H1 (cell line): ENCODE data around the gene PDE6D. TPM values are rescaled to one million over a fixed set of nuclear protein-coding genes. Genes with fewer than 3 reads are reported as not detected.

Source experiments
- CTCF ChIA-PET: fragments of 300-600 bp; sonication (Branson Sonifier 250); formaldehyde crosslinking; loops from one replicate; lab custom pipeline; 2021; ENCODE audit not compliant: partially characterized antibody; lab: Charles Lee
- POLR2A ChIA-PET: fragments of 300-600 bp; sonication (Branson Sonifier 250); formaldehyde crosslinking; loops from one replicate; lab custom pipeline; 2021; ENCODE audit warnings: inconsistent platforms; ENCODE audit not compliant: partially characterized antibody; lab: Charles Lee
- DNase-seq, 2 experiments: peaks; one replicate each; pipeline versions ENCODE4 v3.0.0 to v3.0.0-alpha.2; 2010 to 2022; ENCODE audit warnings: low spot score in 2 of 2, low read depth in 1 of 2, mixed read lengths in 1 of 2
- FAIRE-seq: peaks from 2 replicates; lab custom pipeline; 2011; peaks lifted over from hg19 to GRCh38; lab: Jason Lieb, UNC
- H2AFZ ChIP-seq: 2 replicates; pipeline ENCODE4 v1.8.1; 2012; ENCODE audit warnings: low read length, inconsistent platforms
- H2AK5ac ChIP-seq: 2 replicates; pipeline ENCODE4 v1.6.1; 2013; ENCODE audit warnings: low read depth, low read length
- H2BK120ac ChIP-seq: replicated peaks from 2 replicates; pipeline ENCODE3; 2013; ENCODE audit warnings: low read depth, low read length, inconsistent platforms
- H2BK12ac ChIP-seq: 2 replicates; pipeline ENCODE4 v1.6.1; 2013; ENCODE audit warnings: low read depth, low read length
- H2BK15ac ChIP-seq: 2 replicates; pipeline ENCODE4 v1.6.1; 2013; ENCODE audit warnings: low read length
- H2BK20ac ChIP-seq: 2 replicates; pipeline ENCODE4 v1.6.1; 2013; ENCODE audit warnings: low read length
- H2BK5ac ChIP-seq: 2 replicates; pipeline ENCODE4 v1.6.1; 2013; ENCODE audit warnings: low read depth, low read length
- H3K14ac ChIP-seq: 2 replicates; pipeline ENCODE4 v1.6.1; 2013; ENCODE audit warnings: inconsistent platforms; ENCODE audit not compliant: insufficient read length
- H3K18ac ChIP-seq: 2 replicates; pipeline ENCODE4 v1.6.1; 2013; ENCODE audit warnings: low read length; ENCODE audit errors: extremely low read depth
- H3K23ac ChIP-seq: 2 replicates; pipeline ENCODE4 v1.6.1; 2013; ENCODE audit warnings: inconsistent platforms; ENCODE audit not compliant: insufficient read length
- H3K23me2 ChIP-seq: 2 replicates; pipeline ENCODE4 v1.6.1; 2013; ENCODE audit warnings: low read depth, low read length
- H3K27ac ChIP-seq: 2 replicates; pipeline ENCODE4 v1.6.1; 2011; ENCODE audit warnings: low read depth, low read length, inconsistent platforms
- H3K27me3 ChIP-seq, 4 experiments: replicated peaks in 1 of 4; 1 replicate in 1 of 4; 2 replicates in 3 of 4; pipeline versions ENCODE4 v1.6.1 to v1.8.1; 2011 to 2013; ENCODE audit warnings: low read length in 3 of 4, mild to moderate bottlenecking in 3 of 4, inconsistent platforms in 2 of 4, mixed read lengths in 2 of 4, moderate library complexity in 1 of 4; ENCODE audit not compliant: control insufficient read depth in 3 of 4, insufficient read depth in 3 of 4; ENCODE audit errors: extremely low read depth in 1 of 4
- H3K36me3 ChIP-seq, 4 experiments: 2 replicates each; pipeline versions ENCODE4 v1.6.1 to v1.8.1; 2011 to 2013; ENCODE audit warnings: mild to moderate bottlenecking in 4 of 4, low read length in 3 of 4, moderate library complexity in 2 of 4, control low read depth in 1 of 4, inconsistent platforms in 1 of 4; ENCODE audit not compliant: insufficient read depth in 4 of 4, control insufficient read depth in 2 of 4
- H3K4ac ChIP-seq: replicated peaks from 2 replicates; pipeline ENCODE3; 2013; ENCODE audit warnings: low read length, low read depth, mixed read lengths, inconsistent platforms; ENCODE audit not compliant: insufficient read length
- H3K4me1 ChIP-seq, 4 experiments: replicated peaks in 1 of 4; 1 replicate in 1 of 4; 2 replicates in 3 of 4; pipeline versions ENCODE4 v1.6.1 to v1.8.1; 2011 to 2013; ENCODE audit warnings: low read length in 3 of 4, inconsistent platforms in 2 of 4, mixed read lengths in 1 of 4; ENCODE audit not compliant: insufficient read depth in 4 of 4, control insufficient read depth in 3 of 4
- H3K4me2 ChIP-seq, 2 experiments: 2 replicates each; pipeline versions ENCODE4 v1.6.1 to v1.8.1; 2011 to 2013; ENCODE audit warnings: low read depth in 2 of 2, low read length in 2 of 2, control low read depth in 1 of 2, inconsistent platforms in 1 of 2, mild to moderate bottlenecking in 1 of 2; ENCODE audit not compliant: insufficient read depth in 1 of 2
- H3K4me3 ChIP-seq, 4 experiments: fragments of 200-600, 300-600 bp in 1 of 4; sonication (generic), shearing (Covaris generic), sonication (Bioruptor Twin) in 1 of 4; 2 replicates each; pipeline versions ENCODE4 v1.5.1 to v1.8.1; 2011 to 2016; ENCODE audit warnings: low read length in 4 of 4, low read depth in 3 of 4, control low read depth in 2 of 4, inconsistent platforms in 2 of 4, mild to moderate bottlenecking in 2 of 4, mixed read lengths in 1 of 4, moderate library complexity in 1 of 4; ENCODE audit not compliant: insufficient read depth in 2 of 4; ENCODE audit errors: extremely low read depth in 1 of 4
- H3K56ac ChIP-seq: replicated peaks from 2 replicates; pipeline ENCODE3; 2013; ENCODE audit warnings: low read depth, mild to moderate bottlenecking, mixed read lengths, low read length, inconsistent platforms; ENCODE audit not compliant: insufficient read length
- H3K79me1 ChIP-seq: 2 replicates; pipeline ENCODE4 v1.6.1; 2013; ENCODE audit warnings: low read depth, low read length, control low read depth
- H3K79me2 ChIP-seq, 2 experiments: 2 replicates each; pipeline versions ENCODE4 v1.6.1 to v1.8.1; 2012 to 2013; ENCODE audit warnings: low read length in 2 of 2, mild to moderate bottlenecking in 2 of 2, inconsistent platforms in 1 of 2; ENCODE audit not compliant: insufficient read depth in 2 of 2, control insufficient read depth in 1 of 2
- H3K9ac ChIP-seq, 4 experiments: replicated peaks in 1 of 4; 1 replicate in 1 of 4; 2 replicates in 3 of 4; pipeline versions ENCODE4 v1.6.1 to v1.8.1; 2011 to 2013; ENCODE audit warnings: low read depth in 3 of 4, low read length in 3 of 4, control low read depth in 2 of 4, mild to moderate bottlenecking in 2 of 4, moderate library complexity in 2 of 4, inconsistent platforms in 1 of 4; ENCODE audit errors: extremely low read depth in 1 of 4
- H3K9me3 ChIP-seq, 2 experiments: 2 replicates each; pipeline versions ENCODE4 v1.6.1 to v1.8.1; 2012 to 2013; ENCODE audit warnings: mild to moderate bottlenecking in 2 of 2, moderate library complexity in 2 of 2, control low read depth in 1 of 2, inconsistent platforms in 1 of 2, low read depth in 1 of 2, low read length in 1 of 2, mixed read lengths in 1 of 2; ENCODE audit not compliant: insufficient read depth in 2 of 2
- H4K20me1 ChIP-seq, 2 experiments: replicated peaks in 1 of 2; 2 replicates each; pipeline versions ENCODE3 to v1.8.1; 2011 to 2013; ENCODE audit warnings: inconsistent platforms in 2 of 2, low read length in 2 of 2, mild to moderate bottlenecking in 1 of 2; ENCODE audit not compliant: insufficient read depth in 2 of 2, control insufficient read depth in 1 of 2
- H4K5ac ChIP-seq: 2 replicates; pipeline ENCODE4 v1.6.1; 2013; ENCODE audit warnings: low read length, low read depth, mixed read lengths, inconsistent platforms; ENCODE audit not compliant: insufficient read length
- H4K8ac ChIP-seq: 2 replicates; pipeline ENCODE4 v1.8.0; 2013; ENCODE audit warnings: mild to moderate bottlenecking, moderate library complexity, low read length, inconsistent platforms; ENCODE audit not compliant: insufficient read depth; ENCODE audit errors: extremely low read depth
- H4K91ac ChIP-seq: replicated peaks from 2 replicates; pipeline ENCODE3; 2013; ENCODE audit warnings: low read length, mixed read lengths, inconsistent platforms; ENCODE audit not compliant: insufficient read length
- CBX5 ChIP-seq: fragments of 300-800, 300-1000 bp; sonication (generic); IDR thresholded peaks from 2 replicates; pipeline ENCODE4 v1.7.1; 2016; ENCODE audit warnings: antibody characterized with exemption, low read length, low read depth
- EGR1 ChIP-seq: IDR thresholded peaks from 2 replicates; pipeline ENCODE4 v1.6.1; 2011; ENCODE audit warnings: low read depth, low read length, borderline replicate concordance
- NANOG ChIP-seq: IDR thresholded peaks from 2 replicates; pipeline ENCODE4 v1.6.1; 2011; ENCODE audit warnings: low read length, low read depth, mild to moderate bottlenecking, inconsistent platforms; ENCODE audit not compliant: insufficient read depth, poor library complexity, severe bottlenecking
- PHF8 ChIP-seq: fragments of 200-600 bp; sonication (generic); conservative IDR thresholded peaks from 2 replicates; pipeline ENCODE4 v1.7.1; 2012; ENCODE audit warnings: low read depth, mild to moderate bottlenecking, inconsistent platforms, low read length, moderate library complexity
- POLR2AphosphoS5 ChIP-seq: IDR thresholded peaks from 2 replicates; pipeline ENCODE4 v1.6.1; 2011; ENCODE audit warnings: low read depth, low read length
- POU5F1 ChIP-seq: IDR thresholded peaks from 2 replicates; pipeline ENCODE4 v1.6.1; 2011; ENCODE audit warnings: low read depth, mild to moderate bottlenecking, low read length, moderate library complexity
- SIRT6 ChIP-seq: IDR thresholded peaks from one replicate; pipeline ENCODE4 v1.7.1; 2012; ENCODE audit warnings: low read length, inconsistent platforms
- TCF12 ChIP-seq: IDR thresholded peaks from 2 replicates; pipeline ENCODE4 v1.6.1; 2011; ENCODE audit warnings: low read depth, mild to moderate bottlenecking, low read length
- WGBS, 2 experiments: shearing (Covaris generic) in 1 of 2; methylation state at CpG; one replicate each; pipeline versions ENCODE4 v1.1.6 to v1.1.7; 2013 to 2015; ENCODE audit warnings: low lambda C conversion rate in 2 of 2, mixed read lengths in 2 of 2, inconsistent platforms in 1 of 2, low coverage in 1 of 2, missing lambda C conversion rate in 1 of 2; ENCODE audit not compliant: insufficient replicate concordance in 2 of 2, insufficient coverage in 1 of 2, insufficient read length in 1 of 2; ENCODE audit errors: extremely low coverage in 1 of 2, missing lambda C conversion rate in 1 of 2; 5-methylcytosine and 5-hydroxymethylcytosine counted together
- polyA plus RNA-seq, 7 experiments: library from polyadenylated mRNA; depleted of rRNA in 3 of 7; stranded (reverse) in 5 of 7; unstranded in 2 of 7; fragments of >200 nt in 5 of 7; fragments of 200-250 nt in 2 of 7; gene quantifications; 1 replicate in 5 of 7; 2 replicates in 1 of 7; 4 replicates in 1 of 7; pipeline versions ENCODE4 v1.2.1 to v1.2.3, GENCODE V29; 2011 to 2013; ENCODE audit warnings: missing spikeins in 2 of 7, mixed read lengths in 2 of 7
- total RNA-seq: library from RNA; stranded (reverse); fragmentation: NEBNext Ultra II Directional; extraction: Animal tissue kit (Norgen Biotek cat#: 25700); gene quantifications from 2 replicates; pipeline ENCODE4 v1.2.1, GENCODE V29; 2021

PDE6D gene
- total and polyA plus RNA-seq, 2 of the 8 experiments (the other 6 are each of a cell fraction or from before 2014, with no cell fraction given): 33.7 to 63.9 TPM

- no peak overlapping the region; the same call in 1 of the 2 replicates for H2BK5ac ChIP-seq
- H2BK15ac ChIP-seq: peak overlapping the region; percentile 81; the same call in 1 of the 2 replicates
- peak overlapping the region; percentile 61 for H3K4ac ChIP-seq
- POLR2A ChIA-PET: interaction anchor here (0.8 to 22.8 kb wide), 11 partner anchors 11 to 263 kb away, joined by 3 to 1080 read pairs (median 7); partner anchors contain the start of genes COPS7B, PDE6D and PTMA
- H2BK120ac ChIP-seq: no peak overlapping the region
- H3K9ac ChIP-seq: no peak overlapping the region
- H4K5ac ChIP-seq: no peak overlapping the region
- no peak overlapping the region for H3K4me2 ChIP-seq
- peaks cover 14 to 21% (median 16%) of the 10 kb centered on the region in 4 experiments for H3K36me3 ChIP-seq
- no peak overlapping the region for H2BK20ac ChIP-seq
- FAIRE-seq: no peak
- H2AK5ac ChIP-seq: no peak overlapping the region; the same call in 1 of the 2 replicates
- DNase-seq: no peak
- no peaks in the 10 kb centered on the region for H3K27me3 ChIP-seq
- H3K23me2 ChIP-seq: no peaks in the 10 kb centered on the region
- H3K23ac ChIP-seq: no peak overlapping the region
- no peak overlapping the region for H3K27ac ChIP-seq
- peaks cover 14 to 20% of the 10 kb centered on the region in 2 experiments for H3K79me2 ChIP-seq
- no peak overlapping the region for H2AFZ ChIP-seq
- H2BK12ac ChIP-seq: peak overlapping the region; percentile 94
- no peak overlapping the region for H3K4me3 ChIP-seq
- no peak for TF ChIP-seq NANOG
- TF ChIP-seq PHF8: no peak
- TF ChIP-seq TCF12: no peak
- no peak for TF ChIP-seq CBX5
- TF ChIP-seq POU5F1: no peak
- TF ChIP-seq POLR2AphosphoS5: no peak
- no peak for TF ChIP-seq SIRT6
- TF ChIP-seq EGR1: no peak
- TF ChIP-seq, all 59 proteins: peak for 0
- Histone ChIP-seq H4K91ac (no peak overlapping the region), H3K9me3 (no peaks in the 10 kb centered on the region), H4K20me1 (peaks cover 10 to 16% of the 10 kb centered on the region in 2 experiments), H3K56ac (no peak overlapping the region), H3K4me1 (peaks cover 0 to 28% (median 19%) of the 10 kb centered on the region in 4 experiments; a peak in 6 of 7 replicates), H3K18ac (no peak overlapping the region), H4K8ac (no peak overlapping the region), H3K79me1 (no peaks in the 10 kb centered on the region), H3K14ac (no peak overlapping the region)
- WGBS, 2 experiments: 93% methylated on average over 8 of the region's 8 CpGs; no CpG with 5 or more reads in 1 of the 2 experiments
- CTCF ChIA-PET: interaction anchor here (0.6 to 12.1 kb wide), 31 partner anchors 8 to 1271 kb away, joined by 3 to 555 read pairs (median 7); partner anchors contain the start of gene COPS7B
Observed at GRCh38 chr2:231715988-231716616, 65.0 kb downstream of the PDE6D start.
